GM19463 (cell line): ENCODE results near the gene ACP7.
"Not testable (repeated sequence)": the region's sequence is repeated elsewhere in the genome, so short reads cannot be mapped to it uniquely, and the experiment has no call there.

ENCODE experiments used
- ATAC-seq: cut with Tn5 transposase; IDR thresholded peaks from one replicate; pipeline ENCODE4 v1.9.1; 2021; ENCODE audit warnings: mild to moderate bottlenecking, moderate library complexity; ENCODE audit not compliant: unreplicated experiment

Gene ACP7

DNA sequence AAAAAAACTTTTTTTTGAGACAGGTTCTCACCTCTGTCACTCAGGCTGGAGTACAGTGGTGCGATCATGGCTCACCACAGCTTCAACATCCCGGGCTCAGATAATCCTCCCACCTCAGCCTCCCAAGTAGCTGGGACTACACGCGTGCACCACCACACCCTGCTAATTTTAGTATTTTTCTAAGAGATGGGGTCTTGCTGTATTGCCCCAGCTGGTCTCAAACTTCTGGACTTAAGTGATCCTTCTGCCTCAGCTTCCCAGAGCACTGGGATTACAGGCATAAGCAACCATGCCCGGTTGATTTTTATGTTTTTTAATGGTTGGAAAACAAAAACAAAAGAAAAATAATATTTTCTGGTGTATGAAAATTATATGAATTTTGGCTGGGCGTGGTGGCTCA lies 9.2 kb upstream of the ACP7 start:
- ATAC-seq = no peak

GRCh38 chr19:39077323-39077722 lies 6.8 kb upstream of the ACP7 start:
- ATAC-seq = no peak

DNA sequence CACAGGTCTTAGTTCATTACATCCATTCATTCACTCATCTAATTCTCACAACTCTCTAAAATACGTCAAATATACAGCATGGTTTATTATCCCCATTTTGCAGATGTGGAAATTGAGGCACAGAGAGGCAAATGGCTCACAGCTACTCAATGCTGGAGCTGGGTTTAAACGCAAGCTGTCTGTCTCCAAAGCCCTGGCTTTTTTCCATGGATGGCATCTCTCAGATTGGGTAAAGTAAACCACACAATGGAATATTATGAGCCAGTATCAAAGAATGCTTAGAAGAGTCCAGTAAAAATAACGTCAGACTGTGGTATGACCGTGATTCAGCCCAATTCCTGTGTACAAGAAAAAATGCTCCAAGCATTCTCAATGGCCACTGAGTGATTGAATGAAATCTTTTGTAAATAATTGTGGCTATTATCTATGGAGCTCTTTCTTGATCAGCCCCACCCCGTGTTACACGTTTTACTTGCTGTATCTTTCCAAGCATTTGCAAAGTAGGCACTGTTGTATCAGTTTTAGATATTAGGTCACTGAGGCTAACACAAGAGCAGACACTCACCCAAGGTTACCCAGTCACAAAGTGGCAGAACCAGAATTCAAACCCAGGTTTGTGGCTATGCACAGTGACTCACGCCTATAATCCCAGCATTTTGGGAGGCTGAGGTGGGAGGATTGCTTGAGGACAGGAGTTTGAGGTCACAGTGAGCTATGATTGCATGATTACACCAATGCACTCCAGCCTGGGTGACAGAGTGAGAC lies 5.5 kb upstream of the ACP7 start:
- no peak for ATAC-seq

- no peak for ATAC-seq
Measured at GRCh38 chr19:39080431-39080830, 3.7 kb upstream of the ACP7 start.

- no peak for ATAC-seq
Measured at GRCh38 chr19:39082167-39082566, 2.0 kb upstream of the ACP7 start.

DNA sequence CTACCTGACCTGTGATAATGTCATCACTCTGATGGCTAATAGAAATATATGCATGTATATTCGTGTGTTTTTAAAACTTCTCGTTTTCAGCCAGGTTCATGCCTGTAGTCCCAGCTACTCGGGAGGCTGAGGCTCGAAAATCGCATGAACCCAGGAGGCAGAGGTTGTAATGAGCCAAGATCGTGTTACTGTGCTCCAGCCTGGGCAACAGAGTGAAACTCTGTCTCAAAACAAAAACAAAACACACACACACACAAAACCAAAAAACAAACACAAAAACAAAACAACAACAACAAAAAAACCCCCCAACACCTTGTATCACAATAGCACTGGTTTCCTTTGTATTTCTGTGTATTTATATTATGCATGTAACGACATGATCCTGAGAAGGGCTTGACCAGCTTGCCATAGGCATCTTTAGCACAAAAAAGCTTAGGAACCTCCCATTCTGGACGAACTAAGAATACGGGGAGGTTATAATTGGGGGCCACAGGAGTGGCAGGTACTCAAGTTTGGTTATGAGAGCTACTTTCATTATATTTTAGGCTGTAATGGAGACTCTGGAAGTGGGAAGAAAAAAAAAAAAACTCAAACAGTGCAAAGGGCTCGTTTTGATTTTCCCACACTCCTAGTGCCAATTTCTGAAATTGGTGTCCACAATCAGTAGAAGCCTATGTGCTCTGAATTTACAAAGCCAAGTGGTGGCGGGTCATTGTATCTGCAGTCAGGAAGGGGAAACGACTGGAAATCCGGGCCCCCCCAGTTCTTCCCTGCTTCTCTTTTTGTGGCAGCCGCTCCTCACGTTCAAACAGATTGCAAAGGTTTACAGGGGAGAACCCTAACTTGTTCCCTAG lies 1.2 kb upstream of the ACP7 start:
- no peak for ATAC-seq

GRCh38 chr19:39083599-39083982 lies 577 bp upstream of the ACP7 start:
- no peak for ATAC-seq

DNA sequence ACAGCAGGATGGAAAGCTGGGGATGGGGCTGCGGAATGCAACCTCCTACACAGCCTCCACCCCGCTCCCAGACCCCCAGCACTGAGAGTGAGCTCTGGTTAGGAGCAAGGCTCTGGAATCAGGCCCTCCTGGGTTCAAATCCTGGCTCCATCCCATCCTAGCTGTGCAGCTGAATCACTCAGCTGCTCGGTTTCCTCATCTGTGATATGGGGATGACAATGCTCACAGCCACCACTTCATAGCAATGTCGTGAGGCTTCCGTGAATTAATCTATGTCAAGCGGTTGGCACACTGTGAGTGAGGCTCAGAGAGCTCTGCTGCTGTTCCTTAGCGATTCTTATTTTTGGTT lies 538 bp downstream of the ACP7 start:
- no peak for ATAC-seq

DNA sequence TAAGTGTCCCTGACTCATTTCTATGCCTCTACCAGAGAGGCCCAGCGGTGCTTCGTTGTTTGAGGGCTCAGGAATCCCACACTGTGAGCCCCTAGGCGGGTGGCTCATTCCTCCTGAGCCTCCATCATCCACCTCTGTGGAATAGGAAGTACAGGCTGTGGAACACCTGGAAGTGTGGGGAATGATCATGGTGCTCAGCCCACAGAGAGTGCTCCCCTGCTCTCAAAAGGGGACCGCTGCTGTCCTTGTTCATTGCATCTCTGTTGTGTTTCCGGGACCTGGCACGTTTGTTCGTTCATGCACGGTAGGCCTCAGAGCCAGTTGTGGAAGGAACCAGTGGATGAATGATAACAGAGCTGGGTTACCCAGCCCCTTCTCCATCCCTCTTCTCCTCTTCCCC lies 1.2 kb downstream of the ACP7 start:
- no peak for ATAC-seq

GRCh38 chr19:39086386-39086785 lies 2.2 kb downstream of the ACP7 start:
- no peak for ATAC-seq

GRCh38 chr19:39087907-39088686 lies 3.9 kb downstream of the ACP7 start:
- no peak for ATAC-seq

- ATAC-seq = not testable (repeated sequence)
Measured at GRCh38 chr19:39090016-39090415, 5.8 kb downstream of the ACP7 start.

DNA sequence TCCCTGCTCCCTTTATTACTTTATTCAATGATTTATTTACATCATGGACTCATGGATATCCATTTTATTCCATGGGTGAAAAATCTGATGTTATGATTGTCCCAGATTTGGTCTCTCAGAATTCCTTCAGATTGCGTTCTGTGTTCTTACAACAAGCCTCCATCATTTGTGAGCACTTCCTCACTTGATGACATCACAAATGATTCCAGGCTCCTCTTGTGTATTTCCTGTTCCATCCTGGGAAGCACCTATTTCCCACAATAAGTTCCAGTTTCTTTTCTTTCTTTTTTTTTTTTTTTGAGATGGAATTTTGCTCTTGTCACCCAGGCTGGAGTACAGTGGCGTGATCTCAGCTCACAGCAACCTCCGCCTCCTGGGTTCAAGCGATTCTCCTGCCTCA lies 6.7 kb downstream of the ACP7 start:
- no peak for ATAC-seq

- not testable (repeated sequence) for ATAC-seq
Measured at GRCh38 chr19:39095799-39096540, 11.8 kb downstream of the ACP7 start.

DNA sequence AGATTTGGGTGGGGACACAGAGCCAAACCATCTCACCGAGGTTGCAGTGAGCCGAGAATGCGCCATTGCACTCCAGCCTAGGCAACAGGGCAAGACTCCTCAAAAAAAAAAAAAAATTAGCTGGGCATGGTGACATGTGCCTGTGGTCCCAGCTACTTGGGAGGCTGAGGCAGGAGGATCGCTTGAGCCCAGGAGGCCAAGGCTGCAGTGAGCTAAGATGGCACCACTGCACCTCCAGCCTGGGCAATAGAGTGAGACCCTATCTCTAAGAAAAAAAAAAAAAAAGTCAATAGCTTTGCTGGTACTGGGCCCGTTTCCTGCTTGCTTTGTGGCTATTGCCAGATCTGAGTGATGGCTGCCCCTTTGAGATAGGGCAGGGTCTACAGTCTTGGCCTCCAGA lies 13.1 kb downstream of the ACP7 start:
- no peak for ATAC-seq

- ATAC-seq = no peak
Measured at GRCh38 chr19:39097721-39098120, 13.6 kb downstream of the ACP7 start.

DNA sequence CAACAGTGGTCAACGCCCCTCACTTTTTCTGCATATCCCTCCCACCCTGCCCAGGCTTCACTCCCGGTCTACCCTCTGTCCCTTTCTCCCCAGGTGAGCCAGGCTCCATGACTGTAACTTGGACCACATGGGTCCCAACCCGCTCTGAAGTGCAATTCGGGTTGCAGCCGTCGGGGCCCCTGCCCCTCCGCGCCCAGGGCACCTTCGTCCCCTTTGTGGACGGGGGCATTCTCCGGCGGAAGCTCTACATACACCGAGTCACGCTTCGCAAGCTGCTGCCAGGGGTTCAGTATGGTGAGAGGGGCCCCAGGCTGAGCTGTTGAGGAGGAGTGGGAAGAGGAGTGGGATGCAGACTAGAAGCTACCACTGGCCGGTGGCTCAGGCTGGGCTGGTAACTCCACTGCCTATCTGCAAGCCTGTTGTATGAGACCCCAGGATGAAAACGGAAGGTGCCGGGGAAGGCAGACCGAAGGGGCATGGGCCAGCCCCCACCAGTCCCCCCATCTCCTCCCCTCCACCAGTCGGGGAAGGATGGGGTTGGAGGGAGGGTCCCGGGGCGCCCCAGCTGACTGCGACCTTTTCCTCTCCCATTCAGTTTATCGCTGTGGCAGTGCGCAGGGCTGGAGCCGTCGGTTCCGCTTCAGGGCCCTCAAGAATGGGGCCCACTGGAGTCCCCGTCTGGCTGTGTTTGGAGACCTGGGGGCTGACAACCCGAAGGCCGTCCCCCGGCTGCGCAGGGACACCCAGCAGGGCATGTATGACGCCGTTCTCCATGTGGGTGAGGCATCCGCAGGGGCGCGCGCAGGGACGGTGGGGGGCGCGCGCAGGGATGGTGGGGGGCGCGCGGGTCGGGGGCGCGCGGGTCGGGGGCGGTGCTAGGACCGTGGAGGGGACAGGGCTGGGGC lies 14.4 kb downstream of the ACP7 start:
- ATAC-seq = no peak

- ATAC-seq = no peak
Measured at GRCh38 chr19:39099341-39099740, 15.2 kb downstream of the ACP7 start.

GRCh38 chr19:39100500-39101166 lies 16.5 kb downstream of the ACP7 start:
- no peak for ATAC-seq
